ENCODE results near the gene RAI1.

Gene RAI1

GRCh38 chr17:17754719-17755686 is 73.7 kb downstream of the RAI1 start:
- no peak for DNase-seq

GRCh38 chr17:17755715-17756114 is 74.5 kb downstream of the RAI1 start:
- no peak for DNase-seq

GRCh38 chr17:17757391-17757791 is 76.1 kb downstream of the RAI1 start:
- DNase-seq, result peak; percentile 59

- peak; percentile 88 for DNase-seq
Observed at GRCh38 chr17:17757956-17758845, 76.9 kb downstream of the RAI1 start.

GRCh38 chr17:17758941-17759563 is 77.8 kb downstream of the RAI1 start:
- no peak for DNase-seq

- no peak for DNase-seq
Observed at GRCh38 chr17:17760350-17760749, 79.1 kb downstream of the RAI1 start.

- DNase-seq, result no peak
Observed at GRCh38 chr17:17760872-17761550, 79.8 kb downstream of the RAI1 start.

- DNase-seq, result no peak
Observed at GRCh38 chr17:17761894-17762743, 80.9 kb downstream of the RAI1 start.

- no peak for DNase-seq
Observed at GRCh38 chr17:17762744-17763105, 81.5 kb downstream of the RAI1 start.

GRCh38 chr17:17763136-17763535 is 81.9 kb downstream of the RAI1 start:
- DNase-seq, result no peak

GRCh38 chr17:17763734-17764133 is 82.5 kb downstream of the RAI1 start:
- DNase-seq, result no peak

GRCh38 chr17:17765359-17766076 is 84.3 kb downstream of the RAI1 start:
- no peak for DNase-seq

- DNase-seq, result no peak
Observed at GRCh38 chr17:17766077-17766743, 85.0 kb downstream of the RAI1 start.

GRCh38 chr17:17766744-17767120 is 85.5 kb downstream of the RAI1 start:
- DNase-seq, result no peak

- DNase-seq, result no peak
Observed at GRCh38 chr17:17767154-17767869, 86.1 kb downstream of the RAI1 start.

GRCh38 chr17:17767887-17768418 is 86.7 kb downstream of the RAI1 start:
- DNase-seq, result no peak

GRCh38 chr17:17768424-17769088 is 87.3 kb downstream of the RAI1 start:
- DNase-seq, result no peak

GRCh38 chr17:17769869-17770631 is 88.8 kb downstream of the RAI1 start:
- DNase-seq, result no peak
